NCI-H446 (cell line): ENCODE data around the gene CCL11.
"Not testable (repeated sequence)": the region's sequence is repeated elsewhere in the genome, so short reads cannot be mapped to it uniquely, and the experiment has no call there.

Experiments
- DNase-seq, 2 experiments: peaks; one replicate each; lab custom pipeline; 2025; lab: John Stamatoyannopoulos, UW

CCL11 gene

DNA sequence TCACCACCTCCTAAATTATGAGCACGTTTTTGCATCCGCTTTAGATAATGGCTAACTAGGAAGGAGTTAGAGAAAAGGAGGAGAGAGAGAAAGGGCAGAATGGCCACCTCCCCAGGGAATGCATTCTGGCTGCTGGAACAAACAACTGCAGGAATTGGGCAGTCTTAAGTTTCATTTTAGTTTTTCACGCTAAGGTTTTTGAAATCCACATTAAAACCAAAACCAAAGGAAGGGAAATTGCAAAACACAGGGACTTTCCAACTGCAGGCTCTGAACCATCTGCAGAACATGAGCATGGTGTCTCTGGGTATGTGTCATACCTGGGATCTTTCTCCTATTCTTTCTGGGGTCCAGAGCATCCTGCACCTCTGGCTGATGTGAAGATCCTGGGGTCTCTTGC is 21.6 kb downstream of the CCL11 start:
- DNase-seq, result no peak

- DNase-seq, result no peak
Measured at GRCh38 chr17:34308371-34308770, 22.8 kb downstream of the CCL11 start.

- DNase-seq, result no peak
Measured at GRCh38 chr17:34311291-34311690, 25.7 kb downstream of the CCL11 start.

DNA sequence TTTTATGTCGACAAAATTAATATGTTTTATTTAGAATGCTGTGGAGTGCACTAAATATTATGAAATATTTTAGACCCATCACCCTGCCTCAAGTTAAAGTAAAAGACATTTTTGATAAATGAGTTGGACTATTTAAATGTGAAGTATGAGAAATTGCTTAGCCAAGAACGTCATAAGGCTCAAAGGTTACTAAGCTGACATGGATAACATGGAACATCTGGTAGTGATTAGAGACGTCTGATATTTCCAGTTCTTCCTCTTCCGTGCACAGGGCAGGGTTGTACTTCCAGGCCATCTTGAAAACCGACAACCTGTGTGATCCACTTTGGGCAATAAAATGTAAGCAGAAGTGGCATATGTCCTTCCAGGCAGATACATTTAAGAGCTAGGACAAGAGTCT is 26.5 kb downstream of the CCL11 start:
- DNase-seq, result no peak

GRCh38 chr17:34313164-34313563 is 27.6 kb downstream of the CCL11 start:
- DNase-seq, result no peak

- no peak for DNase-seq
Measured at GRCh38 chr17:34314279-34314678, 28.7 kb downstream of the CCL11 start.

DNA sequence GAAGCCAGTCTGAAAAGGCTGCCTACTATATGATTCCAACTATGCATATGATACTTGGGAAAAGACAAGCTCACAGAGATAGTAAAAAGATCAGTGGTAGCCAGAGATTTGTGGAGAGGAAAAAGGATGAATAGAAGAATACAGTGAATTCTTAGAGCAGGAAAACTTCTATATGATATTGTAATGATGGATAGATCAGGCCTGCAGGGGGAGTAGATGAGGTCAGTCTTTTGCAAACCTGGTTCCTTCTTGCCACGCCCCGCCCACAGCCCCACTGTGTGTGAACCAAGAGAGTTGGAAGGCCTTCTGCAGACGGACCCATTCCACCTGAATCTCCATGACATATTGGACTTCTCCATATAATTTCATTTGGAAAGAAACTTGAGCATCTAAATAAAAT is 32.9 kb downstream of the CCL11 start:
- DNase-seq, result no peak

GRCh38 chr17:34319039-34319483 is 33.5 kb downstream of the CCL11 start, which contains the start of gene CCL8:
TSS of gene CCL8 (plus strand) at chr17:34319435. CDS start at chr17:34319502, 67 bp downstream.
- no peak for DNase-seq

- no peak for DNase-seq
Measured at GRCh38 chr17:34321964-34322363, 36.4 kb downstream of the CCL11 start.

GRCh38 chr17:34327580-34327979 is 42.0 kb downstream of the CCL11 start:
- not testable (repeated sequence) for DNase-seq

GRCh38 chr17:34337701-34338100 is 52.2 kb downstream of the CCL11 start:
- no peak for DNase-seq
